K562 (cell line): ENCODE results near the gene GNRHR. TPM values are rescaled to one million over a fixed set of nuclear protein-coding genes. Genes with fewer than 3 reads are reported as not detected.
A peak's percentile ranks its signal among the peaks of the same experiment; 100 is the strongest.

Source experiments
- ATAC-seq: fragments of 200-7000 bp; cut with Tn5 transposase; 3 replicates; pipeline ENCODE4 v1.9.1; 2020; ENCODE audit warnings: moderate library complexity
- BruUV-seq: library from RNA; stranded (reverse); fragments of 400-500 nt; replicated peaks from 2 replicates; lab custom pipeline; 2021; lab: Mats Ljungman, UMichigan
- CTCF ChIA-PET: fragments of 300-600 bp; formaldehyde crosslinking; extraction: SDS; loops from one replicate; lab custom pipeline; 2021; ENCODE audit warnings: low intra/inter-chr PET ratio; lab: Yijun Ruan, JAX
- POLR2A ChIA-PET: fragments of 300-600, 350-650 bp; sonication (Branson Sonifier 250); formaldehyde crosslinking; extraction: SDS; loops from one replicate; lab custom pipeline; 2021; ENCODE audit warnings: antibody characterized with exemption, inconsistent platforms; lab: Yijun Ruan, JAX
- DNase-seq, 4 experiments: peaks; one replicate each; pipeline versions ENCODE4 v3.0.0 to v3.0.0-alpha.2; 2011 to 2018; ENCODE audit warnings: low spot score in 3 of 4, mixed read lengths in 3 of 4; ENCODE audit errors: extremely low read depth in 1 of 4
- FAIRE-seq: peaks from 2 replicates; lab custom pipeline; 2011; peaks lifted over from hg19 to GRCh38; lab: Jason Lieb, UNC
- H2AFZ ChIP-seq: 2 replicates; pipeline ENCODE4 v1.6.0; 2011; ENCODE audit warnings: low read depth, low read length, control low read depth, inconsistent platforms
- H3K27ac ChIP-seq: fragments of 200-600 bp; 3 replicates; pipeline ENCODE4 v1.8.0; 2011; ENCODE audit warnings: low read depth, mild to moderate bottlenecking, control low read depth, inconsistent platforms, low read length, moderate library complexity, mixed read lengths; ENCODE audit errors: extremely low read depth
- H3K27me3 ChIP-seq, 2 experiments: fragments of 300-600 bp in 1 of 2; 2 replicates in 1 of 2; 3 replicates in 1 of 2; pipeline versions ENCODE4 v1.6.0 to v1.8.0; 2011; ENCODE audit warnings: inconsistent platforms in 2 of 2, low read length in 2 of 2, mild to moderate bottlenecking in 1 of 2, mixed read lengths in 1 of 2, moderate library complexity in 1 of 2; ENCODE audit not compliant: control insufficient read depth in 2 of 2, insufficient read depth in 2 of 2
- H3K36me3 ChIP-seq: fragments of 300-600 bp; 3 replicates; pipeline ENCODE4 v1.8.0; 2011; ENCODE audit warnings: mild to moderate bottlenecking, low read length, inconsistent platforms; ENCODE audit not compliant: control insufficient read depth, insufficient read depth
- H3K4me1 ChIP-seq, 2 experiments: fragments of 200-600 bp in 1 of 2; replicated peaks in 1 of 2; 2 replicates in 1 of 2; 3 replicates in 1 of 2; pipeline versions ENCODE4 v1.5.1 to v1.8.0; 2011; ENCODE audit warnings: inconsistent platforms in 2 of 2, low read length in 2 of 2, mild to moderate bottlenecking in 1 of 2, mixed read lengths in 1 of 2, moderate library complexity in 1 of 2; ENCODE audit not compliant: control insufficient read depth in 2 of 2, insufficient read depth in 2 of 2
- H3K4me2 ChIP-seq: 2 replicates; pipeline ENCODE4 v1.6.1; 2011; ENCODE audit warnings: low read length, control low read depth, inconsistent platforms, mixed read lengths; ENCODE audit not compliant: insufficient read depth
- H3K4me3 ChIP-seq: fragments of 200-600 bp; sonication (generic), shearing (Covaris generic); 2 replicates; pipeline ENCODE4 v1.5.1; 2016; ENCODE audit warnings: control low read depth, inconsistent platforms
- H3K79me2 ChIP-seq: fragments of 200-600 bp; 3 replicates; pipeline ENCODE4 v1.8.0; 2011; ENCODE audit warnings: low read length, inconsistent platforms; ENCODE audit not compliant: control insufficient read depth, insufficient read depth
- H3K9ac ChIP-seq, 2 experiments: 2 replicates each; pipeline versions ENCODE4 v1.6.0 to v1.6.1; 2011; ENCODE audit warnings: low read depth in 2 of 2, low read length in 2 of 2, control low read depth in 1 of 2, inconsistent platforms in 1 of 2, mild to moderate bottlenecking in 1 of 2, mixed read lengths in 1 of 2; ENCODE audit not compliant: insufficient read depth in 1 of 2
- H3K9me1 ChIP-seq: one replicate; pipeline ENCODE4 v1.6.0; 2011; ENCODE audit warnings: inconsistent platforms, mild to moderate bottlenecking, low read length, moderate library complexity; ENCODE audit not compliant: control insufficient read depth, insufficient read depth
- H3K9me3 ChIP-seq: replicated peaks from 2 replicates; pipeline ENCODE4 v1.5.1; 2011; ENCODE audit warnings: low read depth, low read length, inconsistent platforms; ENCODE audit not compliant: control insufficient read depth, insufficient read depth
- H4K20me1 ChIP-seq: replicated peaks from 2 replicates; pipeline ENCODE4 v1.6.1; 2011; ENCODE audit warnings: low read length, inconsistent platforms, mixed read lengths; ENCODE audit not compliant: control insufficient read depth, insufficient read depth
- BRD4 ChIP-seq: fragments of 200-600 bp; sonication (generic); IDR thresholded peaks from 2 replicates; pipeline ENCODE4 v1.6.1; 2017; ENCODE audit warnings: inconsistent platforms
- MEF2A ChIP-seq: IDR thresholded peaks from 2 replicates; pipeline ENCODE4 v1.6.1; 2011; ENCODE audit warnings: low read depth, mild to moderate bottlenecking, low read length, moderate library complexity; ENCODE audit not compliant: control insufficient read depth
- NFIX ChIP-seq: fragments of 250-450 bp; sonication (Bioruptor Pico); IDR thresholded peaks from 2 replicates; pipeline ENCODE4 v1.4.0; 2020; ENCODE audit warnings: low read depth, mild to moderate bottlenecking, moderate library complexity
- RCOR1 ChIP-seq, 2 experiments: IDR thresholded peaks; 2 replicates each; pipeline ENCODE4 v1.6.1; 2012; ENCODE audit warnings: low read depth in 2 of 2, low read length in 2 of 2, borderline replicate concordance in 1 of 2, improper control_type of control experiment in 1 of 2
- ZBTB33 ChIP-seq: sonication (generic); formaldehyde crosslinking; IDR thresholded peaks from 2 replicates; pipeline ENCODE4 v1.8.1; 2023; ENCODE audit warnings: mild to moderate bottlenecking, missing genetic modification reagents
- ZC3H4 ChIP-seq: sonication (generic); formaldehyde crosslinking; IDR thresholded peaks from 2 replicates; pipeline ENCODE4 v1.9.0; 2021; ENCODE audit warnings: missing genetic modification reagents, borderline replicate concordance
- ZMIZ1 ChIP-seq, 2 experiments: fragments of 150-350 bp in 1 of 2; IDR thresholded peaks; 2 replicates each; pipeline ENCODE4 v1.6.1; 2012 to 2016; ENCODE audit warnings: low read depth in 2 of 2, low read length in 2 of 2, mild to moderate bottlenecking in 1 of 2, moderate library complexity in 1 of 2
- ZNF395 ChIP-seq: fragments of 200-800 bp; sonication (Bioruptor generic); IDR thresholded peaks from 2 replicates; pipeline ENCODE4 v1.6.1; 2017; ENCODE audit warnings: missing genetic modification characterization, missing compliant biosample characterization
- ZNF592 ChIP-seq: fragments of 450-650 bp; IDR thresholded peaks from 2 replicates; pipeline ENCODE4 v1.6.1; 2017; ENCODE audit warnings: antibody characterized with exemption, mild to moderate bottlenecking
- WGBS: fragments of 100-300 bp; shearing (Covaris generic); methylation state at CpG from one replicate; pipeline ENCODE4 v1.1.6; 2016; ENCODE audit warnings: low coverage, mixed read lengths; ENCODE audit not compliant: insufficient coverage; ENCODE audit errors: missing lambda C conversion rate; 5-methylcytosine and 5-hydroxymethylcytosine counted together
- in situ Hi-C: fragments of 300-500 bp; cut with MboI; formaldehyde crosslinking; loops from 4 replicates; pipeline ENCODE4 v1.15.0; 2018; ENCODE audit warnings: inconsistent platforms, mixed read lengths
- intact Hi-C: fragments of 100-400 bp; cut with micrococcal nuclease; formaldehyde crosslinking; loops from 2 replicates; pipeline ENCODE4 v1.14.2; 2022
- polyA plus RNA-seq, 8 experiments: library from polyadenylated mRNA; depleted of rRNA in 4 of 8; stranded (reverse) in 5 of 8; unstranded in 3 of 8; fragments of >200 nt; fragmentation: Nextera tagmentation in 2 of 8; fragmentation: Illumina TruSeq in 1 of 8; extraction: Ambion mirVana in 2 of 8; extraction: Trizol in 1 of 8; gene quantifications; 2 replicates each; pipeline versions ENCODE4 v1.2.1 to v1.2.3, GENCODE V29; 2011 to 2014; ENCODE audit warnings: inconsistent platforms in 1 of 8, missing spikeins in 1 of 8
- total RNA-seq, 7 experiments: library from RNA; depleted of rRNA in 6 of 7; stranded (reverse); fragments of >200 nt in 6 of 7; fragmentation: Illumina TruSeq in 2 of 7; extraction: Trizol in 2 of 7; gene quantifications; 2 replicates each; pipeline versions ENCODE4 v1.2.1 to v1.2.3, GENCODE V29; 2011 to 2021; ENCODE audit warnings: low replicate concordance in 1 of 7

The GNRHR gene
- total and polyA plus RNA-seq, 9 of the 15 experiments (the other 6 are each of a cell fraction or from before 2014, with no cell fraction given), result 0.06 to 0.13 TPM; not detected in 7

- H3K4me3 ChIP-seq, result no peak overlapping the region
- H3K79me2 ChIP-seq, result peaks cover 67% of the 10 kb centered on the region
- no TSS peak for BruUV-seq
- peak overlapping the region; percentile 36; the same call in 1 of the 3 replicates for H3K27ac ChIP-seq
- TF ChIP-seq ZBTB33 (CRISPR knock-in tag), result peak; percentile 81
- TF ChIP-seq RCOR1 (IDR thresholded peaks at IDR 0.05; ENCODE audit: borderline replicate concordance in 1 of 2, low read depth in 2 of 2, low read length in 2 of 2), result peak in 1 of 2 experiments; percentile 18; a peak in 1 of 4 replicates
- no peak for TF ChIP-seq ZMIZ1 (IDR thresholded peaks at IDR 0.05; ENCODE audit: low read depth in 2 of 2, low read length in 2 of 2)
- no peak for TF ChIP-seq BRD4
- 0 out of 2 replicates have a peak, but pooled peaks have one; percentile 32 for TF ChIP-seq ZNF395
- 0 out of 2 replicates have a peak, but pooled peaks have one; percentile 31 for TF ChIP-seq ZNF592
- no peak for TF ChIP-seq ZC3H4 (CRISPR knock-in tag)
- TF ChIP-seq NFIX, result no peak
- no peak for TF ChIP-seq MEF2A
- in situ Hi-C loops, result no loop called here
- WGBS, result 73% methylated on average over 2 of the region's 2 CpGs
- H2AFZ ChIP-seq, result no peak overlapping the region
- ATAC-seq (peak; percentile 7; the same call in 1 of the 3 replicates), FAIRE-seq (no peak), DNase-seq (peak in 1 of 4 experiments; percentile 52)
- no peaks in the 10 kb centered on the region for H3K9me3 ChIP-seq
- ChIA-PET POLR2A (no interaction called here), CTCF (no interaction called here)
- peaks cover 24 to 50% of the 10 kb centered on the region in 2 experiments for H3K4me1 ChIP-seq
- H3K36me3 ChIP-seq, result peaks cover 41% of the 10 kb centered on the region
- H3K4me2 ChIP-seq, result no peak overlapping the region
- H3K9me1 ChIP-seq, result no peaks in the 10 kb centered on the region
- no peaks in the 10 kb centered on the region for H4K20me1 ChIP-seq
- H3K9ac ChIP-seq, result no peak overlapping the region; a peak in 1 of 4 replicates
- intact Hi-C loops, result no loop called here
- H3K27me3 ChIP-seq, result no peaks in the 10 kb centered on the region
Observed at GRCh38 chr4:67718848-67719247, 35.3 kb downstream of the GNRHR start.
